ENCODE data around the gene GLB1L3.

DNA sequence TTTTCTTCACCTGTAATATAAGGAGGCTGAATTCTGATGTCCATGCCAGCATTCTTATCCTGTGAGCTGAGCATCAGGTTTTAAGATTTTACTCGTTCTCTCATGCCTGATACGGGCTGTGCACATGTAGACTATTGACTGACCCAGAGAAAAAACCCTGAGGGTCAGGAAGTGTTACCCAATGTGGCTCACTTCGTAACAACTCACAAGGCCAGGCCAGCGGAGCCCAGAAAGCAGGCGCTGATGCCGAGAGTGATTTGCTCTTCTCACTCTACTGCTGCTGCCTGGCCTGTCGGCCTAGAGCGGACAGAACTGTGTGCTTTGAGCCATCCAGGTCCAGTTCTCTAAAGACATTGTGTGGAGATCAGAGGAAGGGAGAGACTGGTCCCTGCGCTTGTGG is 33.8 kb upstream of the GLB1L3 start:
- no peak for TF ChIP-seq CTCF (IDR thresholded peaks at IDR 0.05; ENCODE audit: insufficient read depth, low read length, poor library complexity, severe bottlenecking)
- TF ChIP-seq EZH2phosphoT487 (conservative IDR thresholded peaks at IDR 0.05; ENCODE audit: low read length): no peak
